DOHH2 (cell line): ENCODE data around the gene SCARF1.

Source experiments
- EZH2phosphoT487 ChIP-seq: fragments of 200-600 bp; sonication (generic); IDR thresholded peaks from 2 replicates; pipeline ENCODE4 v1.6.1; 2017; ENCODE audit warnings: borderline replicate concordance, mild to moderate bottlenecking, antibody characterized with exemption, low read length, moderate library complexity, mixed read lengths
- TF ChIP-seq, protein P1 (sequence below): fragments of 200-600 bp; sonication (generic); IDR thresholded peaks from one replicate; pipeline ENCODE4 v1.5.1; 2014; ENCODE audit warnings: antibody characterized with exemption, mild to moderate bottlenecking, low read depth, low read length; ENCODE audit not compliant: poor library complexity, severe bottlenecking

- TF ChIP-seq, protein P1, sequence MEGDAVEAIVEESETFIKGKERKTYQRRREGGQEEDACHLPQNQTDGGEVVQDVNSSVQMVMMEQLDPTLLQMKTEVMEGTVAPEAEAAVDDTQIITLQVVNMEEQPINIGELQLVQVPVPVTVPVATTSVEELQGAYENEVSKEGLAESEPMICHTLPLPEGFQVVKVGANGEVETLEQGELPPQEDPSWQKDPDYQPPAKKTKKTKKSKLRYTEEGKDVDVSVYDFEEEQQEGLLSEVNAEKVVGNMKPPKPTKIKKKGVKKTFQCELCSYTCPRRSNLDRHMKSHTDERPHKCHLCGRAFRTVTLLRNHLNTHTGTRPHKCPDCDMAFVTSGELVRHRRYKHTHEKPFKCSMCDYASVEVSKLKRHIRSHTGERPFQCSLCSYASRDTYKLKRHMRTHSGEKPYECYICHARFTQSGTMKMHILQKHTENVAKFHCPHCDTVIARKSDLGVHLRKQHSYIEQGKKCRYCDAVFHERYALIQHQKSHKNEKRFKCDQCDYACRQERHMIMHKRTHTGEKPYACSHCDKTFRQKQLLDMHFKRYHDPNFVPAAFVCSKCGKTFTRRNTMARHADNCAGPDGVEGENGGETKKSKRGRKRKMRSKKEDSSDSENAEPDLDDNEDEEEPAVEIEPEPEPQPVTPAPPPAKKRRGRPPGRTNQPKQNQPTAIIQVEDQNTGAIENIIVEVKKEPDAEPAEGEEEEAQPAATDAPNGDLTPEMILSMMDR, result no peak
- TF ChIP-seq EZH2phosphoT487, result no peak
Measured at GRCh38 chr17:1616101-1616500, 29.4 kb downstream of the SCARF1 start.
